Type B pancreatic cell (in vitro differentiated cells): ENCODE measurements around the gene KIAA1671. TPM values are rescaled to one million over a fixed set of nuclear protein-coding genes. Genes with fewer than 3 reads are reported as not detected.

Experiments
- DNase-seq: peaks from one replicate; pipeline ENCODE4 v3.0.0; 2021; ENCODE audit warnings: mixed read lengths; ENCODE audit not compliant: unreplicated experiment; ENCODE audit errors: extremely low spot score
- H3K27ac Mint-ChIP-seq: 2 replicates; pipeline ENCODE4 v1.8.0; 2021; ENCODE audit warnings: mild to moderate bottlenecking, mixed read lengths
- H3K27me3 Mint-ChIP-seq: 2 replicates; pipeline ENCODE4 v1.8.0; 2021; ENCODE audit warnings: mixed read lengths
- H3K36me3 Mint-ChIP-seq: 2 replicates; pipeline ENCODE4 v1.8.0; 2021; ENCODE audit warnings: mixed read lengths
- H3K4me1 Mint-ChIP-seq: one replicate; pipeline ENCODE4 v1.8.0; 2021; ENCODE audit warnings: mixed read lengths; ENCODE audit not compliant: unreplicated experiment
- H3K4me3 Mint-ChIP-seq: 2 replicates; pipeline ENCODE4 v1.8.0; 2021; ENCODE audit warnings: mild to moderate bottlenecking, mixed read lengths
- H3K9me3 Mint-ChIP-seq: 2 replicates; pipeline ENCODE4 v1.8.0; 2021; ENCODE audit warnings: mixed read lengths
- total RNA-seq: library from RNA; stranded (reverse); gene quantifications from 2 replicates; pipeline ENCODE4 v1.2.1, GENCODE V29; 2021; ENCODE audit warnings: low replicate concordance
- TF ChIP-seq, protein P1 (sequence below): fragments of 200-600 bp; sonication (generic); conservative IDR thresholded peaks from 2 replicates; pipeline ENCODE4 v1.5.0; 2021; ENCODE audit warnings: antibody characterized with exemption, mild to moderate bottlenecking

The KIAA1671 gene
- total RNA-seq, 1 donor from 2014 or later, result 22.9 TPM

DNA sequence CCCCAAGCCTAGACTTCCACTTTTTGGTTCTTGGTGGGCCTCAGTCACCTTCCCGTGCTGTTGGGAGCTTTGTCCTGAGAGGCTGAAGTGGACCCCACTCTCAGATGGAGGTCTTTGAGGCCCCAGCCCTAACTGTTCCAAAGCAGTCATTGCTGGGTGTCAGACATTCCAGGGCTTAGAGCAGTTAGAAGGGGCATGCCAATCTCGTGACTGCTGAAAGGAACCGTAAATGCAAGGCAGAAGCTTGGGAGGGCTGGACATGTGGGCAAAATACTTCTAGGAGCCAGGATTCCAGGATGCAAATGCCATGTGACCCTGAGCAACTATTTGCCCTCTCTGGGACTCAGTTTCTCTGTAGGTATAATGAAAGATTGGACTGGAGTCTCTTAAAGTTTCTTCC is 128.3 kb downstream of the KIAA1671 start:
- Mint-ChIP-seq H3K4me3 (no peak overlapping the region), H3K36me3 (no peaks in the 10 kb centered on the region), H3K27me3 (no peaks in the 10 kb centered on the region), H3K4me1 (peaks cover 4% of the 10 kb centered on the region), H3K27ac (no peak overlapping the region), H3K9me3 (no peaks in the 10 kb centered on the region)
- TF ChIP-seq, protein P1, sequence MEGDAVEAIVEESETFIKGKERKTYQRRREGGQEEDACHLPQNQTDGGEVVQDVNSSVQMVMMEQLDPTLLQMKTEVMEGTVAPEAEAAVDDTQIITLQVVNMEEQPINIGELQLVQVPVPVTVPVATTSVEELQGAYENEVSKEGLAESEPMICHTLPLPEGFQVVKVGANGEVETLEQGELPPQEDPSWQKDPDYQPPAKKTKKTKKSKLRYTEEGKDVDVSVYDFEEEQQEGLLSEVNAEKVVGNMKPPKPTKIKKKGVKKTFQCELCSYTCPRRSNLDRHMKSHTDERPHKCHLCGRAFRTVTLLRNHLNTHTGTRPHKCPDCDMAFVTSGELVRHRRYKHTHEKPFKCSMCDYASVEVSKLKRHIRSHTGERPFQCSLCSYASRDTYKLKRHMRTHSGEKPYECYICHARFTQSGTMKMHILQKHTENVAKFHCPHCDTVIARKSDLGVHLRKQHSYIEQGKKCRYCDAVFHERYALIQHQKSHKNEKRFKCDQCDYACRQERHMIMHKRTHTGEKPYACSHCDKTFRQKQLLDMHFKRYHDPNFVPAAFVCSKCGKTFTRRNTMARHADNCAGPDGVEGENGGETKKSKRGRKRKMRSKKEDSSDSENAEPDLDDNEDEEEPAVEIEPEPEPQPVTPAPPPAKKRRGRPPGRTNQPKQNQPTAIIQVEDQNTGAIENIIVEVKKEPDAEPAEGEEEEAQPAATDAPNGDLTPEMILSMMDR, result no peak
- no peak for DNase-seq

DNA sequence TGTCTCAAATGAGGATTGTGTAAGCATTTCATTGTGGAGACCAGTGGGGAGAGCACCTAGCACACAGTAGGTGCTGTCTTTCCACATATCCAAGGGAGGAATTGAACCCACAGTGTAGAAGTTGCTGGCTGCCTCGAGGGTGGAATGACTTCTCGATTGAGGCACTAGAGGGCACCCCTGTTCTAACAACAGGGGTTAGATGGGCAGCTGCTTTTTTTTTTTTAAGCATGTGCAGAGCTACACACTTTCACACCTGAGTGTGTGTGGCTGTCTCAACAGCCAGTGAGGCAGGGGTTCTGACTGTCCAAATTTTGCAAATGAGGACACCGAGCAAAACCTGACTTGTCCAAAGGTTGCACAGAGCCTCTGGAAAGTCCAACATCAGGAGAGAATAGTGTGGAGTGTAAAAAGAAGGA is 128.9 kb downstream of the KIAA1671 start:
- peaks cover 10% of the 10 kb centered on the region for H3K4me1 Mint-ChIP-seq
- DNase-seq, result no peak
- H3K36me3 Mint-ChIP-seq, result no peaks in the 10 kb centered on the region
- H3K4me3 Mint-ChIP-seq, result no peak overlapping the region
- TF ChIP-seq, protein P1, result peak; percentile 69
- H3K27me3 Mint-ChIP-seq, result no peaks in the 10 kb centered on the region
- no peaks in the 10 kb centered on the region for H3K9me3 Mint-ChIP-seq
- H3K27ac Mint-ChIP-seq, result no peak overlapping the region

DNA sequence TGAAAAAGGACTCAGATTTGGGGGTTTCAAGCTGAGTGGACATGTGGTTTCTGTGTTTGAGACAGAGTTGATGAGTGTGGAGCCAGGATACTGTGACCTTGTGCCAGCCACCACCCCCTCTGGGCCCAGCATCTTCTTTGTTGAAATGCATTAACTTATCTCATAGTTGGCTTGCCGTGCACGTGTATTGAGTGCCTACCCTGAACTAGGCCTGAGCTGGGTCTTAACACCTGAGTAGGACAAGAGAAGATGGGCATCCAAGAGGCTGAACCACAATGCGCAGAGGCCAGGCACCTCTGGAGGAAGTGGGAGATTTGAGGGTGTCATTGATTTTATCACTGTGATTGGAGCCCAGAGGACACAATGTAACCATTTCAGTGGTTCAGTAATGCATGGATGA is 129.6 kb downstream of the KIAA1671 start:
- Mint-ChIP-seq H3K27me3 (no peaks in the 10 kb centered on the region), H3K4me1 (peaks cover 12% of the 10 kb centered on the region), H3K4me3 (no peak overlapping the region), H3K27ac (no peak overlapping the region), H3K36me3 (no peaks in the 10 kb centered on the region), H3K9me3 (no peaks in the 10 kb centered on the region)
- TF ChIP-seq, protein P1, result no peak
- no peak for DNase-seq

DNA sequence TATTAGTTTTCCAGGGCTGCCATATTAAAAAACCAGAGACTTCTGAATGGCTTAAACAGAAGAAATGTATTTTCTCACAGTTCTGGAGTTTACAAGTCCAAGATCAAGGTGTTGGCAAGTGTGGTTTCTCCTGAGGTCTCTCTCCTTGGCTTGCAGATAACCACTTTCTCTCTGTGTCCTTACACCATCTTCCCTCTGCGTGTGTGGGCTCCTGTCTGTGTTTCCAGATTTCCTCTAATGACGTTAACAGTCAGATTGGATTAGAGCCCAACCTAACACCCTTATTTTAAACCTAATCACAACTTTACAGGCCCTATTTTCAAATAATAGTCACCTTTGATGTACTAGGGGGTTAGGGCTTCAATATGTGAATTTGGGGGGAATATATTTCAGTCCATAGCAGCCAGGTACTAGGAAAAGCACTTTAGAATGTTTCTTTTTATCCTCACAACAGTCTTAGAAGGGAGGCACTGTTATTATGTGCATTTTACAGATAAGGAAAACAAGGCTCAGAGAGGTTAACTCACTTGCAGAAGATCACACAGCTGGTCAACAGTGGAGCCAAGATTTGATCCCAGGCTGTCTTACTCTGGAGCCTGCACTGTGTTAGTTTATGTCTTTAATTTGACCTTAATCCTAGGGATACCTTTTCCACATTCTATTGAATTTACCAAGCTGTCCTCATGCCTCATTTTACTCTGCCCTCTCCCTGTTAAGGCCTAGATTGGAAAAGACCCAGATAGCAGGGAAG is 130.7 kb downstream of the KIAA1671 start:
- Mint-ChIP-seq H3K9me3 (no peaks in the 10 kb centered on the region), H3K27ac (no peak overlapping the region), H3K4me1 (peaks cover 12% of the 10 kb centered on the region), H3K36me3 (no peaks in the 10 kb centered on the region), H3K27me3 (no peaks in the 10 kb centered on the region), H3K4me3 (no peak overlapping the region)
- TF ChIP-seq, protein P1, result no peak
- DNase-seq, result no peak

DNA sequence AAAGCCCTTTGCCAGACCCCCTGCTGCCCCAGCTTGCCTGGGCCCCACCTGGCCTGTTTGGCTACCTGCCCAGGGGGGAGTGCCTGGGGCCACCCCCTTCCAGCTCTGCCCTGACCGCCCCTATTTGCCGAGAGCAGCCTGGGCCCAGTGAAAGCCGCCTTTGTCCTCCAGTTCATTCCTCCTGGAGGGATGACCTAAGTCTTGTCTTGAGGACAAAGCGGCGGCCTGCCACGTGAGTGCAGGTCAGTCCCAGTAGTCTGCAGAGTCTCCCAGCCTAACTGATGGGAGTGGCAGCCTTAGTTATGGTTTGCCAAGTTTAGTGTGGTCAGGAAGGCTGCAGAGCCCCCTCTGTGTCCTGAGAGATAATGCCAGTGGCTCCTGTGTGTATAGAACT is 131.3 kb downstream of the KIAA1671 start:
- no peaks in the 10 kb centered on the region for H3K36me3 Mint-ChIP-seq
- no peak for DNase-seq
- TF ChIP-seq, protein P1, result no peak
- no peaks in the 10 kb centered on the region for H3K9me3 Mint-ChIP-seq
- peaks cover 15% of the 10 kb centered on the region for H3K4me1 Mint-ChIP-seq
- no peak overlapping the region for H3K27ac Mint-ChIP-seq
- H3K27me3 Mint-ChIP-seq, result no peaks in the 10 kb centered on the region
- H3K4me3 Mint-ChIP-seq, result no peak overlapping the region
